ENCODE results near the gene TMEM218.

Gene TMEM218

DNA sequence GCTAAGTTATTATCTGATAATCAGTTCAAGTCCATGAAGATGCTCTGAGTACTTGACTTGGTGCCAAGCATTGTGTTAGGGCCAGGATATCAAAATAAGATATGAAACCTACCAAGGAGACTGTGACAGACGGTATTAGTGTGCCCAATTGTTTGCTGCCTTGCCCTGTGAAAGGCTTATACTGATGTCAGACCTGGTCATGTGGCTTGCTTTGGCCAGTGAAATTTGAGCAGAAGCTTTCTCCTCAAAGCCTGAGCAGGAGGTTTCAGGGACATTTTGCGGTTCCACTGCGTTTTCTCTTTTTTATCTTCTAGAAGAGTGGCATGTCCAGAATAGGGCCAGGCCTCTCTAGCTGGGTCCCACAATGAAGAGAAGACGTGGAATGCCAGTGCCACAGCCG, 37.3 kb upstream of the TMEM218 start:
- no peaks in the 10 kb centered on the region for H3K36me3 ChIP-seq (ENCODE audit: insufficient read depth)
- no peak overlapping the region for H3K9ac ChIP-seq
- no peaks in the 10 kb centered on the region for H4K20me1 ChIP-seq (ENCODE audit: insufficient read depth)
- no peaks in the 10 kb centered on the region for H3K79me2 ChIP-seq (ENCODE audit: insufficient read depth, low read depth)
- no peak overlapping the region for H2AFZ ChIP-seq (ENCODE audit: low read depth)
- no peak overlapping the region for H3K4me3 ChIP-seq (IDR thresholded peaks at IDR 0.05; ENCODE audit: insufficient read depth, low read depth, low read length)
- H3K4me2 ChIP-seq = no peak overlapping the region
- no peaks in the 10 kb centered on the region for H3K4me1 ChIP-seq (ENCODE audit: low read depth, poor library complexity, severe bottlenecking)
- TF ChIP-seq, protein P1, sequence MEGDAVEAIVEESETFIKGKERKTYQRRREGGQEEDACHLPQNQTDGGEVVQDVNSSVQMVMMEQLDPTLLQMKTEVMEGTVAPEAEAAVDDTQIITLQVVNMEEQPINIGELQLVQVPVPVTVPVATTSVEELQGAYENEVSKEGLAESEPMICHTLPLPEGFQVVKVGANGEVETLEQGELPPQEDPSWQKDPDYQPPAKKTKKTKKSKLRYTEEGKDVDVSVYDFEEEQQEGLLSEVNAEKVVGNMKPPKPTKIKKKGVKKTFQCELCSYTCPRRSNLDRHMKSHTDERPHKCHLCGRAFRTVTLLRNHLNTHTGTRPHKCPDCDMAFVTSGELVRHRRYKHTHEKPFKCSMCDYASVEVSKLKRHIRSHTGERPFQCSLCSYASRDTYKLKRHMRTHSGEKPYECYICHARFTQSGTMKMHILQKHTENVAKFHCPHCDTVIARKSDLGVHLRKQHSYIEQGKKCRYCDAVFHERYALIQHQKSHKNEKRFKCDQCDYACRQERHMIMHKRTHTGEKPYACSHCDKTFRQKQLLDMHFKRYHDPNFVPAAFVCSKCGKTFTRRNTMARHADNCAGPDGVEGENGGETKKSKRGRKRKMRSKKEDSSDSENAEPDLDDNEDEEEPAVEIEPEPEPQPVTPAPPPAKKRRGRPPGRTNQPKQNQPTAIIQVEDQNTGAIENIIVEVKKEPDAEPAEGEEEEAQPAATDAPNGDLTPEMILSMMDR (conservative IDR thresholded peaks at IDR 0.05; ENCODE audit: low read depth, low read length) = no peak
- no peaks in the 10 kb centered on the region for H3K27me3 ChIP-seq (ENCODE audit: insufficient read depth, low read depth)
- no peak overlapping the region for H3K27ac ChIP-seq

DNA sequence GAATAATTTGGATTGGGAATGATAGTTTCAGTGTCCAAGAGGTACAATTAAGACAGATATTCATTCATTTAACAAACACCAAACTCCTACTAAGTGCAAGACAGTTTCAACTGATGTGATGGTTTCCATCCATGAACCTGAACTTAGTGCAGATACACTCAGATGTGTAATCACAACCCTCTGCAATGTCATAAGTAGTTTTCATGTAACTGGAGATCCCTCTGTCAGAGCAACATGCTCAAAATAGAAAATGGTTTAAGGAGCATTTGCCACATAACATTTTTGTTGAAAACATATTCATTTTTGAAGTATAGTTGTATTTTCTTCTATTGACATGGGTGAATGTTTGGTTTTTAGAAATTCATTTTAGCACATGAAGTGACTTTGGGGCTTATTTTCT, 36.6 kb upstream of the TMEM218 start:
- H3K4me2 ChIP-seq = no peak overlapping the region
- H3K36me3 ChIP-seq (ENCODE audit: insufficient read depth) = no peaks in the 10 kb centered on the region
- no peak overlapping the region for H3K4me3 ChIP-seq (IDR thresholded peaks at IDR 0.05; ENCODE audit: insufficient read depth, low read depth, low read length)
- H3K9ac ChIP-seq = no peak overlapping the region
- H4K20me1 ChIP-seq (ENCODE audit: insufficient read depth) = no peaks in the 10 kb centered on the region
- no peak overlapping the region for H3K27ac ChIP-seq
- no peaks in the 10 kb centered on the region for H3K27me3 ChIP-seq (ENCODE audit: insufficient read depth, low read depth)
- TF ChIP-seq, protein P1 (conservative IDR thresholded peaks at IDR 0.05; ENCODE audit: low read depth, low read length) = no peak
- no peaks in the 10 kb centered on the region for H3K79me2 ChIP-seq (ENCODE audit: insufficient read depth, low read depth)
- no peaks in the 10 kb centered on the region for H3K4me1 ChIP-seq (ENCODE audit: low read depth, poor library complexity, severe bottlenecking)
- no peak overlapping the region for H2AFZ ChIP-seq (ENCODE audit: low read depth)

DNA sequence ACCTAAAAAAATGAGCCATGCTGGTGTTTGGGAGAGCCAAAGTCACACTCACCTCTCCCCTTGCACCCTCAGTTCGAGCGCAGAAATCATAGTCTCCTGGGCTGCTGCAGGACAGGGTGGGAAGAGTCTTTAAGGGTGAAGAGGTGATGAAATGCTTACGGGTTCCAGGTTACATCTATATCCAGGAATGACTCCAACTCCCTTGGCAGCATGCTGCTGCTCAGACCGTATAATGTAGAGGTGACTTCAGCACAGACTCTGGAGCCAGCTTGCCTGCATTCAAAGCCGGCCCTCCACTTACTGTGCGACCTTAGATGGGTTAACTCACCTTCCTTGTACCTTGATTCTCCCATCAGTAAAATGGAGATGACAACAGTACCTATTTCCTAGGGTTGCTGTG, 35.9 kb upstream of the TMEM218 start:
- Histone ChIP-seq H3K4me3 (IDR thresholded peaks at IDR 0.05; ENCODE audit: insufficient read depth, low read depth, low read length) (no peak overlapping the region), H3K4me1 (ENCODE audit: low read depth, poor library complexity, severe bottlenecking) (no peaks in the 10 kb centered on the region), H3K4me2 (no peak overlapping the region), H4K20me1 (ENCODE audit: insufficient read depth) (no peaks in the 10 kb centered on the region), H3K27ac (no peak overlapping the region), H3K9ac (no peak overlapping the region), H3K36me3 (ENCODE audit: insufficient read depth) (no peaks in the 10 kb centered on the region), H3K79me2 (ENCODE audit: insufficient read depth, low read depth) (no peaks in the 10 kb centered on the region), H2AFZ (ENCODE audit: low read depth) (no peak overlapping the region), H3K27me3 (ENCODE audit: insufficient read depth, low read depth) (no peaks in the 10 kb centered on the region)
- TF ChIP-seq, protein P1 (conservative IDR thresholded peaks at IDR 0.05; ENCODE audit: low read depth, low read length) = no peak

DNA sequence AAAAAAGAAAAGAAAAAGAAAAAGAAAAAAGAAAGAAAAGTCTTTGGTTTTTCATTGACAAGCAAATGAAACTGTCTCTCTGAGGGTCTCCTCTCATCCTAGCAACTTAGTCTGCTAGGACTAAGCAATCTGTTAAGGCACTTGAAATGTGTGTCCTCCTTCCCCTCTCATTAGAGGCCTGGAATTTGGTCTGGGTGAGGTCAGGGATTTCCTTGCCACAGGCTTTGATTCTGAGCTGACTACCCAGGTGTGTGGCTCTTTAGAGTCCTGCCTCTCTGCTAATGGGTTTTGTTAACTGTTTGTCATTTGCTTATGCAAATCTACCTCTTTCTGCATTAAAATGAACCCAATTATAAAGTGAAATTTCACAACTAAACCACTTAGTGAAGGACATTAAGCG, 34.8 kb upstream of the TMEM218 start:
- no peak overlapping the region for H3K27ac ChIP-seq
- no peaks in the 10 kb centered on the region for H3K27me3 ChIP-seq (ENCODE audit: insufficient read depth, low read depth)
- TF ChIP-seq, protein P1 (conservative IDR thresholded peaks at IDR 0.05; ENCODE audit: low read depth, low read length) = no peak
- H2AFZ ChIP-seq (ENCODE audit: low read depth) = no peak overlapping the region
- no peak overlapping the region for H3K4me3 ChIP-seq (IDR thresholded peaks at IDR 0.05; ENCODE audit: insufficient read depth, low read depth, low read length)
- no peak overlapping the region for H3K9ac ChIP-seq
- no peak overlapping the region for H3K4me2 ChIP-seq
- H3K36me3 ChIP-seq (ENCODE audit: insufficient read depth) = no peaks in the 10 kb centered on the region
- H3K4me1 ChIP-seq (ENCODE audit: low read depth, poor library complexity, severe bottlenecking) = no peaks in the 10 kb centered on the region
- H3K79me2 ChIP-seq (ENCODE audit: insufficient read depth, low read depth) = no peaks in the 10 kb centered on the region
- H4K20me1 ChIP-seq (ENCODE audit: insufficient read depth) = no peaks in the 10 kb centered on the region

All from KMS-11 (cell line).